ENCODE results near the gene SETD7.
A peak's percentile ranks its signal among the peaks of the same experiment; 100 is the strongest.

The SETD7 gene

GRCh38 chr4:139556071-139556723, at the start of gene SETD7:
SETD7 (minus strand) TSS chr4:139556219; CDS start chr4:139556137, 82 bp downstream.
- peak; percentile 68 for DNase-seq (ENCODE audit: low read depth)

- no peak for DNase-seq (ENCODE audit: low read depth)
Measured at GRCh38 chr4:139605516-139605915, 49.5 kb upstream of the SETD7 start.

GRCh38 chr4:139603576-139604410, 47.8 kb upstream of the SETD7 start:
- no peak for DNase-seq (ENCODE audit: low read depth)

GRCh38 chr4:139602776-139603360, 46.8 kb upstream of the SETD7 start:
- no peak for DNase-seq (ENCODE audit: low read depth)

- no peak for DNase-seq (ENCODE audit: low read depth)
Measured at GRCh38 chr4:139600662-139601061, 44.6 kb upstream of the SETD7 start.

GRCh38 chr4:139599594-139600374, 43.8 kb upstream of the SETD7 start:
- no peak for DNase-seq (ENCODE audit: low read depth)

GRCh38 chr4:139599076-139599475, 43.1 kb upstream of the SETD7 start:
- DNase-seq (ENCODE audit: low read depth): no peak

- DNase-seq (ENCODE audit: low read depth): no peak
Measured at GRCh38 chr4:139596684-139597279, 40.8 kb upstream of the SETD7 start.

- DNase-seq (ENCODE audit: low read depth): no peak
Measured at GRCh38 chr4:139596034-139596683, 40.1 kb upstream of the SETD7 start.

- no peak for DNase-seq (ENCODE audit: low read depth)
Measured at GRCh38 chr4:139594591-139595185, 38.7 kb upstream of the SETD7 start.

- peak; percentile 31 for DNase-seq (ENCODE audit: low read depth)
Measured at GRCh38 chr4:139593091-139593564, 37.1 kb upstream of the SETD7 start.

- no peak for DNase-seq (ENCODE audit: low read depth)
Measured at GRCh38 chr4:139589336-139590018, 33.5 kb upstream of the SETD7 start.

GRCh38 chr4:139587446-139587845, 31.4 kb upstream of the SETD7 start:
- DNase-seq (ENCODE audit: low read depth): no peak

GRCh38 chr4:139585473-139585872, 29.5 kb upstream of the SETD7 start:
- DNase-seq (ENCODE audit: low read depth): no peak

- DNase-seq (ENCODE audit: low read depth): no peak
Measured at GRCh38 chr4:139584784-139585183, 28.8 kb upstream of the SETD7 start.

GRCh38 chr4:139584013-139584412, 28.0 kb upstream of the SETD7 start:
- DNase-seq (ENCODE audit: low read depth): no peak

GRCh38 chr4:139582044-139582443, 26.0 kb upstream of the SETD7 start:
- no peak for DNase-seq (ENCODE audit: low read depth)

- DNase-seq (ENCODE audit: low read depth): no peak
Measured at GRCh38 chr4:139581096-139581495, 25.1 kb upstream of the SETD7 start.

GRCh38 chr4:139576219-139576618, 20.2 kb upstream of the SETD7 start:
- DNase-seq (ENCODE audit: low read depth): no peak

GRCh38 chr4:139575072-139575471, 19.1 kb upstream of the SETD7 start:
- DNase-seq (ENCODE audit: low read depth): no peak
